ENCODE measurements around the gene SEMA5A. TPM values are rescaled to one million over a fixed set of nuclear protein-coding genes. Genes with fewer than 3 reads are reported as not detected.

Gene SEMA5A
- total RNA-seq, 1 donor from 2014 or later, result not detected

DNA sequence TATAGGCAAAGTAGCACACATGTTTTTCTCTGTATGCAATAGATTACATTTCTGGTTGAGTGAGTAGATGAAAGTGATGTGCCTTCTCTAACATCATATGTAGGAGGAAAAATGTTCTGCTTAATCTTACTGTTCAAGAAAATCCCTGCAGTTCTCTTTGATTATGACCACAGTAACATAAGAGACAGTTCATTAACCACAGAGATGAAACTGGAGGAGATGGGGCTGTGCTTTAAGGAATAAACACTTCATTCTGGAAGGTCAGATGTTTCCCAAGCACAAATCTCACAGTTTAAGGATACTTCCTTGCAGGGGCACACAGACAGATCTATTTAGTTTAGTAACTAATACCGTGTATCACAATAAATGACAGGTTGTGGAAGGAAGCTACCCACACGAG lies 150.2 kb downstream of the SEMA5A start:
- no peaks in the 10 kb centered on the region for H3K36me3 Mint-ChIP-seq (ENCODE audit: low read depth)
- H3K27me3 Mint-ChIP-seq, result no peaks in the 10 kb centered on the region
- no peaks in the 10 kb centered on the region for H3K4me1 Mint-ChIP-seq
- no peak overlapping the region for H3K4me3 Mint-ChIP-seq
- H3K27ac Mint-ChIP-seq, result no peak overlapping the region
- intact Hi-C loops (cut with micrococcal nuclease), result no loop called here
- H3K9me3 Mint-ChIP-seq, result peaks cover 5% of the 10 kb centered on the region
- DNase-seq, result no peak

DNA sequence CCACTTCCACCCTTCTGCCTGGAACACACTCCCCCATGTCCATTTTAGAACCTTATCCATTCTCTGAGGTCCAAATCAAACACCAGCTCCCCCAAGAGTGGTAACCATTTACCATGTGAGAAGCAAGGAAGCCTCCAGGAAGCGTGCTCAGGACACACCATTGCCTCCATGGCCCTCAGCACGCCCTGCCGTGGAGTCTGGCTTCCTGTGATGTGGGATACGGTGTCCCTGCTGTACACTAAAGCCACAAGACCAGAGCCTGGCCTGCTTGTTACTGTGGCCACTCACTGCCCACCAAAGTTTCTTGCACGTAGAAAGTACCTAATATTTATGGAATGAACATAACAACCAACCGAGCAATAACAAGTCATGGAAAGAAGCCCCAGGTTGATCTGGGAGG lies 151.7 kb downstream of the SEMA5A start:
- Mint-ChIP-seq H3K9me3 (no peaks in the 10 kb centered on the region), H3K36me3 (ENCODE audit: low read depth) (no peaks in the 10 kb centered on the region), H3K4me3 (no peak overlapping the region), H3K27ac (no peak overlapping the region), H3K27me3 (no peaks in the 10 kb centered on the region), H3K4me1 (no peaks in the 10 kb centered on the region)
- intact Hi-C loops (cut with micrococcal nuclease), result no loop called here
- no peak for DNase-seq

DNA sequence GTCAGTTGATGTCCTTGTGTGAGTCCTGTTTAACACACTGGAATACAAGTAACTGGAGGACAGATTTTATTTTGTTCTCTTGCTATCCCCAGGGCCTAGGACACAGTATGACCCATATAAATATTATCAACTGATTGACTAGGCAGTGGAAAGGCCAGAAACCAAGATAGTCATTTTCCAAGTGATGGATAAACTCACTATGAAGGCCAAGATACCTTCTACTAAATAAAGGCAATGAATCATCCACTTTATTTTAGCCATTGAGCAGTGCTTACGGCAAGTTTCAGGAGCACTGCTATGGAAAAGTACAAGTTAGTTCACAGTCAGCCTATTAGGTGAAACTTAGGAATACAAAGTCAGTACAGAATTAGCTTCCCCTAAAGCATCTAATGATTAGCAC lies 153.2 kb downstream of the SEMA5A start:
- DNase-seq, result no peak
- no peaks in the 10 kb centered on the region for H3K36me3 Mint-ChIP-seq (ENCODE audit: low read depth)
- intact Hi-C loops (cut with micrococcal nuclease), result no loop called here
- H3K27ac Mint-ChIP-seq, result no peak overlapping the region
- H3K4me1 Mint-ChIP-seq, result no peaks in the 10 kb centered on the region
- H3K4me3 Mint-ChIP-seq, result no peak overlapping the region
- H3K9me3 Mint-ChIP-seq, result no peaks in the 10 kb centered on the region
- H3K27me3 Mint-ChIP-seq, result no peaks in the 10 kb centered on the region

DNA sequence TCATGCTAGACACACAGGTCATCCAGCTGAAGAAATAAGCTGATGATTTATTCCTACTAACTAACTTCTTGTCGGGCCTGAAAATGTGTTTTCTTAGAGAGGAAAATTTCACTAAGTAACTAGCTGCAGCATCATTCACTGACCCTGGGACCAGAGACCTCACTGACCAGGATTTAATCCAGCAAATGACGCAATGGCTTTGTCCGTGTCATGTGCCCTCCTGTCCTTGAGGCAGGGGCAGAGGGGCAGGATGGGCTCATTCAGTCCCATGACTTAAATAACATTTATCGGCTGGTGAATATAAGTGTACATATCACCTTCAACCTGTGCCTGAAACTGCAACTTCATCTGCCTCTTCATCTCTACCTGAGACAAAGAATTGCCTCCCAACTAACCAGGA lies 154.8 kb downstream of the SEMA5A start:
- intact Hi-C loops (cut with micrococcal nuclease), result no loop called here
- no peak overlapping the region for H3K27ac Mint-ChIP-seq
- H3K36me3 Mint-ChIP-seq (ENCODE audit: low read depth), result no peaks in the 10 kb centered on the region
- no peaks in the 10 kb centered on the region for H3K4me1 Mint-ChIP-seq
- no peak for DNase-seq
- no peak overlapping the region for H3K4me3 Mint-ChIP-seq
- H3K9me3 Mint-ChIP-seq, result no peaks in the 10 kb centered on the region
- H3K27me3 Mint-ChIP-seq, result no peaks in the 10 kb centered on the region

DNA sequence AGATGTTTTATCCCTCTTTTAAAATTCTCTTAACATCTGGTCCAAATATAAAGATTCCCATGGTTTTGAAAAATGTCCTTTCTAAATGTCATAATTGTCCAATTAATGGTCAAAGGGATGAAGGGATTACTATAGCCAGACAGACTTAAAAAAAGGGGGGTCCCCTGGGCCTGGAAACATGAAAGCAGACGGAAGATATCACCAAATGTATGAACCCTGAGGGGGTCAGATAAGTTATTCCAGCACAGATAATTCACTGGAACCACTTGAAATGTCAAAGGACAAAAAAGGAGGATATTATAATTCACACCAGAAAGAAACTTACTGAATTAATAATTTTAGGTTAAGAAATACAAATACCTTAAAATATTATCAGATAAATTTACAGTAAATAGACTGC lies 155.8 kb downstream of the SEMA5A start:
- no peak for DNase-seq
- Mint-ChIP-seq H3K27me3 (no peaks in the 10 kb centered on the region), H3K4me1 (no peaks in the 10 kb centered on the region), H3K36me3 (ENCODE audit: low read depth) (no peaks in the 10 kb centered on the region), H3K27ac (no peak overlapping the region), H3K9me3 (no peaks in the 10 kb centered on the region), H3K4me3 (no peak overlapping the region)
- intact Hi-C loops (cut with micrococcal nuclease), result no loop called here

DNA sequence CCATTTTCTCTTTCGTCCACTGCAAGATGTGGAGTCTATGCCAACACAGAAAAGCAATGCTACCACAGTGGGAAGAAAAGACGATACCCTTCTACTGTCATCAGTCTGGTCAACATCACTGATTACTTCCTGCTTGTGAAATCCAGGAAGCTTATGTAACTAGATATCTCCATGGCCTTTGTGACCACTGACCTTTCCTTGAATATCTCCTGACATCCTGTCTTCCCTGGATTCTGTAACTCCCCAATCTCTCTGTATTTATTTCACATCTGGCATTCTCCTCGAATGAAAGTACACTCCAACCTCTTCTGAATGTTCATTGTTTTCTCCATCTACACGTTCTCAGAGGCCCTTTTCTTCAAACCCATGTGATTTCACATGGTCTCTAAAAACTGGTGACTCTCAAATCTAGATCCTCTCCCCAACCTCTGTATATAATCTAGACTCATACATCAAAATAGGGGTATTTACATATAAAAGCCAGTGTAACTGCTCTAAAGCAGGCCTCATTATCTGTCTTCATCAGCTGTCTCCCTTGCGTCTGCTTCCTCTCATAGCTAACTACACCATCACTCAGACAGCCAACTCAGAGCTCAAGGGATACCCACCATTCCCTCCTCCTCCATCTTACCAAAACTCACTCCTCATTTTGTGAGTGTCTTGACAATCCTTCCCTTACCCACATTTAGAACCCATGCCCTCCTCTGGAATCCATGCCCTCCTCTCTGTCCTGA lies 156.8 kb downstream of the SEMA5A start:
- DNase-seq, result no peak
- Mint-ChIP-seq H3K4me3 (no peak overlapping the region), H3K9me3 (no peaks in the 10 kb centered on the region), H3K27me3 (no peaks in the 10 kb centered on the region), H3K4me1 (no peaks in the 10 kb centered on the region), H3K36me3 (ENCODE audit: low read depth) (no peaks in the 10 kb centered on the region), H3K27ac (no peak overlapping the region)
- intact Hi-C loops (cut with micrococcal nuclease), result no loop called here

DNA sequence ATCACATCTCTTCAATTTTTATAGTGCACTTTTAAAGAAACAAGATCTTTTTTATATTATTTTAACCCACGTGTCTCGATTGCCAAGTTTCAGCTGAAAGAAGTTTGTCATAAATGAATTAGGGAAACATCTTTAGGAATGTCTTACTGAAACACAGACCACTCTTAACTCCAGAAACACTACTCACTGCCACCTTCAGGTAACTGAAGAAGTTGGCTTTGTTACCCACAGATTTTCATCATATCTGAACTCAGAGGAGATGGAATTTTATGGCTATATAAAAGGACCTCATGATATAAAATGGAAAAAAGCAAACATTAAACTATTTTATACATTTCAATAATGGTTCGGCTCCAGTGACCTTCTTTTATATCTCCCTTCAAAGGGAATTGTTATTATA lies 158.0 kb downstream of the SEMA5A start:
- Mint-ChIP-seq H3K27ac (no peak overlapping the region), H3K4me1 (no peaks in the 10 kb centered on the region), H3K9me3 (no peaks in the 10 kb centered on the region), H3K4me3 (no peak overlapping the region), H3K27me3 (no peaks in the 10 kb centered on the region), H3K36me3 (ENCODE audit: low read depth) (no peaks in the 10 kb centered on the region)
- intact Hi-C loops (cut with micrococcal nuclease), result no loop called here
- no peak for DNase-seq

DNA sequence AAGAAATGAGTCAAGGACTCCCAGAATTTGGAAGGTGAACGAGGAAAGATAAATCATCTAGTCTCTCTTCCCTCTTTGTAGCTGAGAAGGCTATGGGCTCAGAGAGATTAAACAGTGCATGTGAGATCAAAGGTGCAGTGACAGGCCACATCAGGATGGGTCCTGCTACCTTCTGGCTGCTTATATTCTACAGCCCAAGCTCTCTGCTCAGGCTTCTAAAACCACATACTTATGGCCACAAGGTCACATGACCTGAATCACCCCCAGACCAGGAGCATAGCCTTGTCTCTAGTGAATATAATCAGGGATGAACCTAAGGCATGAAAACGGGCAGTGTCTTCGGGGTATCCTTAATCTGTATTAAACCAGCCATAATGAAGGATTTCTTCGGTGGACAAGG lies 158.9 kb downstream of the SEMA5A start:
- Mint-ChIP-seq H3K36me3 (ENCODE audit: low read depth) (no peaks in the 10 kb centered on the region), H3K9me3 (no peaks in the 10 kb centered on the region), H3K27ac (no peak overlapping the region), H3K27me3 (no peaks in the 10 kb centered on the region), H3K4me3 (no peak overlapping the region), H3K4me1 (no peaks in the 10 kb centered on the region)
- no peak for DNase-seq
- intact Hi-C loops (cut with micrococcal nuclease), result no loop called here

DNA sequence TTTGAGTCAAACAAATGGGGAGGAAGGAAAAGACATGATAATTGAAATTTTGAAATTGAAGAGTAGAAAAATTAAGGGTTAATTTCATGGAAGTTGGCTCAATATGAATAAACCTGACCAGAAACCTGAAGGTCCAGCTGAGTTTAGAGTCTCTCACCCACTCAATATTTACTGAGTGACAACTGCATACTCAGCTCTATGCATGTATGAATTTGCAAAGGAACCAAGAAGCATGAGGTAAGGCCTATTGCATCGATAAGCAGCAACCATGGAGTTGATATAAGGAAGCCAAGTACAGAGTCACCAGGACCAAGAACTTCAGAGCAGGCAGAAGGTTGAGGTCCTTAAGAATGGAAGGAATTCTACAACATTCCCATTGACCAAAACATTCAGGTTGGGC lies 163.4 kb downstream of the SEMA5A start:
- Mint-ChIP-seq H3K4me3 (no peak overlapping the region), H3K9me3 (no peaks in the 10 kb centered on the region), H3K4me1 (no peaks in the 10 kb centered on the region), H3K27ac (no peak overlapping the region), H3K36me3 (ENCODE audit: low read depth) (no peaks in the 10 kb centered on the region), H3K27me3 (no peaks in the 10 kb centered on the region)
- no peak for DNase-seq
- intact Hi-C loops (cut with micrococcal nuclease), result no loop called here

DNA sequence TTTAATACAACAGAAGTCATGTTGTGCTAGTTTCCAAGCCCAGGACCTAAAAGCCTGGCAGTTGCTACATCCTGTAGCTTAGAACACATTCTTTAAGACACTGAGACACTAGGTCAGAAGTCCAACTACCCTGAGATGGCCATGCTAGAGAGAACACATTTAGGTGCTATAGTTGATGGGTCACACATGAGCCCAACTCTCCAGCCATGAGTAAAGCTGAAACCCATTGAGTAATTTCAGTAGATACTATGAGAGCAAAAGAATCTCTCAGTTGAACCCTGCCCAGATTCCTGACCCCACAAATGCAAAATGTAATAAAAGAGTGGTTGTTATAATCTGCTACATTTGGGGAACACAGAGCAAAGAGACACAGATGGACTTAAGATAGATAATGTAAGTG lies 164.4 kb downstream of the SEMA5A start:
- peaks cover 2% of the 10 kb centered on the region for H3K9me3 Mint-ChIP-seq
- no peak for DNase-seq
- no peaks in the 10 kb centered on the region for H3K27me3 Mint-ChIP-seq
- H3K4me3 Mint-ChIP-seq, result no peak overlapping the region
- intact Hi-C loops (cut with micrococcal nuclease), result no loop called here
- no peaks in the 10 kb centered on the region for H3K4me1 Mint-ChIP-seq
- no peaks in the 10 kb centered on the region for H3K36me3 Mint-ChIP-seq (ENCODE audit: low read depth)
- H3K27ac Mint-ChIP-seq, result no peak overlapping the region

DNA sequence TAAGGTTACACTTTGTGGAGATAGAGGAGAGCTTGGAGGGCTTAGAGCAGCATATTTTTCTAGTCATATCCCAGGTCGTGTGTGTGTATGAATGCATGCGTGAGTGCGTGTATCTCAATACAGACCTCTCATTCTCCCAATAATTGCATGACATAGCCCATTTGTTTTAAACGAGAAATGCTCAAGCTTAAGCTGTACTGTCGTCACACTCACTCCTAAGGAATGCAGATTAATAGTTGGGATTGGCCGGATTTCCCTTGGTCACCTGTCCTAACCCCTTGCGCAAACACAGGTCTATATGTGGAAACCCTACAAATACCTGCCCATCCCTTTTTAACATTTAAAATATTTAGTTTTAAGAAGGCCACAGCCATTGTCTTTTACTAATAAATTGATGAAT lies 165.8 kb downstream of the SEMA5A start:
- no peaks in the 10 kb centered on the region for H3K4me1 Mint-ChIP-seq
- no peak overlapping the region for H3K4me3 Mint-ChIP-seq
- no peaks in the 10 kb centered on the region for H3K36me3 Mint-ChIP-seq (ENCODE audit: low read depth)
- intact Hi-C loops (cut with micrococcal nuclease), result no loop called here
- no peak overlapping the region for H3K27ac Mint-ChIP-seq
- no peak for DNase-seq
- H3K9me3 Mint-ChIP-seq, result peaks cover 6% of the 10 kb centered on the region
- H3K27me3 Mint-ChIP-seq, result no peaks in the 10 kb centered on the region

DNA sequence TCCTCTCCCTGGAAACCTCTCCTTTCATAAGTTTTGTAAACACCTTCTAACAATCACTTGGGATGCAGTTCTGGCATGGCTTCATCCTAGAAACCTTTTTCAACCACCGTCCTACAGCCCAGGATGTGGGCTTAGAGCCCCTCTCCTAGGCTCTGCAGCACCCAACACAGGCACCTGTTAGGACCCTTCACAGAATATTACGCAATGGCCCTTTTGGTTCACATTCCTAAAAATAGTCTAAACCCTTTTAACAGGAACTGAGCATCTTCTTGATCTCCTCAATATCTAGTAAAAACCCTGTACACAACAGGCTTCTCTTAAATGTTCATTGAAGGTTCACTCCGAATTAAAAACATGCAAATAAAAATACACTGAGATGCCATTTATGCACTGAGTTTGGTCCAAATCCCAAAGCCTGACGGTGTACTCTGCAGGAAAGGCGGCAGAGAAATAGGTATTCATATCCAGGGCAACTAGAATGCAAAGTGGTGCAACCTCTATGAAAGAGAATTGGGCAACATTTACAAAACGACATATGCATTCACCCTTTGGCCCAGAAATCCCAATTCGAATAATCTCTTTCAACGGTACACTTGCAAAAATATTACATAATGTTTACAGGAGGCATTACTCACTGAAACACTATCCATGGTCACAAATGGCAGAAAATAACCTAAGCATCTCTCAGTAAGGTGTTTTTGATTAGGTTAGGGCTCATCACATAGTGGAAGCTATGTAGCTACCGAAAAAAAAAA lies 169.3 kb downstream of the SEMA5A start:
- no peak overlapping the region for H3K4me3 Mint-ChIP-seq
- H3K36me3 Mint-ChIP-seq (ENCODE audit: low read depth), result no peaks in the 10 kb centered on the region
- no peak for DNase-seq
- intact Hi-C loops (cut with micrococcal nuclease), result no loop called here
- no peak overlapping the region for H3K27ac Mint-ChIP-seq
- no peaks in the 10 kb centered on the region for H3K27me3 Mint-ChIP-seq
- H3K4me1 Mint-ChIP-seq, result no peaks in the 10 kb centered on the region
- H3K9me3 Mint-ChIP-seq, result peaks cover 6% of the 10 kb centered on the region

DNA sequence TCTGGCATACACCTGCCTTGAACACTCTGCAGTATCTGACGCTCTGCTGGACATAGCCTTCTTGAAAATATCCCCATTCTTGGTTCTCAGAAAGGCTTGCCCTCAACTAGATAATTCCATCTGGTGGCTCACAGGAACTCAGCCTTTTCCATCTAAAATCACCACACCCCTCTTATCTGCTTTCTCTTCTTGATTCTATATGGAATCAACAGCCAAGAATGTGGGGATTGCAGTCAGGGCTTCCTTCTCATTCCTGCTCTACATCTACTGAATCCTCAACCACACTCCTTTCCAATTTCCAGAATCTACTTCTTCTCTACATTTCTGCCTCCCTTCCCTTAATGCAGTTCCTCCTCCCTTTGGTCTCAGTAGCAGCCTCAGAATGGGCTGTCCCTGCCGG lies 170.1 kb downstream of the SEMA5A start:
- no peak for DNase-seq
- intact Hi-C loops (cut with micrococcal nuclease), result no loop called here
- peaks cover 6% of the 10 kb centered on the region for H3K9me3 Mint-ChIP-seq
- no peaks in the 10 kb centered on the region for H3K36me3 Mint-ChIP-seq (ENCODE audit: low read depth)
- H3K27ac Mint-ChIP-seq, result no peak overlapping the region
- no peak overlapping the region for H3K4me3 Mint-ChIP-seq
- no peaks in the 10 kb centered on the region for H3K4me1 Mint-ChIP-seq
- H3K27me3 Mint-ChIP-seq, result no peaks in the 10 kb centered on the region

DNA sequence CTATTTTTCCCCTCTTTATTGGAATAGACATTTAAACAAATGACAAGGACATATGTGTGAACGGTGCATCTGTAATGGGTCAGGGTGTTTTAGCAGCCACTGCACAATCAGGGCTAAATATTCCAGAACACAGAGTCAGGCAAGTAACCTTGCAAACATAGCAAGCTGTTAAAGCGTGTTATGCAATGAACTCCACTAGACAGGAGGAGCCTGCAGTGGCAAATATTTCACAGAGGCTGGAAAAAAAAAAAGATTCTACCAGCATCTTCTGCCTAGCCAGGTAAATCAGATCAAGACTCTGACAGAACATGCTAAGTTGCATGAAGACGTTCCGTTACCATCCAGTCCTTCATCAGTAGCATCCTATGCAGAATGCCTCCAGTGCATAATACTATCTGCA lies 171.8 kb downstream of the SEMA5A start:
- Mint-ChIP-seq H3K27me3 (no peaks in the 10 kb centered on the region), H3K27ac (no peak overlapping the region), H3K4me1 (no peaks in the 10 kb centered on the region), H3K36me3 (ENCODE audit: low read depth) (no peaks in the 10 kb centered on the region), H3K4me3 (no peak overlapping the region), H3K9me3 (peaks cover 11% of the 10 kb centered on the region)
- intact Hi-C loops (cut with micrococcal nuclease), result no loop called here
- DNase-seq, result no peak

DNA sequence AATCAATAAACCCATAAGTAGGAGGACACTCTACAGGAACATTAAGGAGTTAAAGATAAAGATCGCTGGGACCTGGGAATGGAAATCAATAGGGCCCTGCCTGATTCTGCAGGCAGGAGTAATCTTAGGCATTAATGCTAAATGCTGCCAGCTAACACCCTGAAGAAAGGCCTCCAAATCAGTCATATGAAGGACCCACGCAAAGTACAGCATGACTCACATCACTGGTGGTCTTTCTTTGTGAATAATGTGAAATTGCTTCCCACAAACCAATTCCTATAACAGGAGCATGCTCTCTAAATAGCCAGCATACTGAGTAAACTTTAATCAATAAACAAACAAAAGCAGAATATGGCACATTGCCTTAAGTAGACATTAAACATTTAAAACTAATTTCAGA lies 172.3 kb downstream of the SEMA5A start:
- intact Hi-C loops (cut with micrococcal nuclease), result no loop called here
- Mint-ChIP-seq H3K27me3 (no peaks in the 10 kb centered on the region), H3K9me3 (peaks cover 11% of the 10 kb centered on the region), H3K36me3 (ENCODE audit: low read depth) (no peaks in the 10 kb centered on the region), H3K27ac (no peak overlapping the region), H3K4me1 (no peaks in the 10 kb centered on the region), H3K4me3 (no peak overlapping the region)
- DNase-seq, result no peak

All from activated CD4-positive, alpha-beta T cell treated with anti-CD3 and anti-CD28 coated beads, Interleukin-2, amount 10 ng/mL, durations not matched to agents 24 days and 14 days (primary cell).